Urinary bladder (tissue), 4 donors: ENCODE results near the gene OR2S2. TPM values are rescaled to one million over a fixed set of nuclear protein-coding genes. Genes with fewer than 3 reads are reported as not detected.
A peak's percentile ranks its signal among the peaks of the same experiment; 100 is the strongest.
"Not testable (repeated sequence)": the region's sequence is repeated elsewhere in the genome, so short reads cannot be mapped to it uniquely, and the experiment has no call there.

Experiments
- DNase-seq: peaks from one replicate; pipeline ENCODE4 v3.0.0-alpha.2; 2015; ENCODE audit errors: extremely low spot score
- H3K27ac ChIP-seq: one replicate; pipeline ENCODE4 v1.5.1; 2013; ENCODE audit warnings: low read depth, mild to moderate bottlenecking, moderate library complexity
- H3K36me3 ChIP-seq: one replicate; pipeline ENCODE4 v1.6.1; 2013; ENCODE audit warnings: mild to moderate bottlenecking, moderate library complexity; ENCODE audit not compliant: insufficient read depth
- H3K4me1 ChIP-seq: one replicate; pipeline ENCODE4 v1.6.1; 2013; ENCODE audit warnings: mild to moderate bottlenecking, moderate library complexity; ENCODE audit not compliant: insufficient read depth
- H3K4me3 ChIP-seq: one replicate; pipeline ENCODE4 v1.5.1; 2013; ENCODE audit warnings: low read depth, low read length
- WGBS: extraction: QIAGEN DNeasy Blood & Tissue Kit; methylation state at CpG from one replicate; pipeline ENCODE4 v1.1.7; 2013; 5-methylcytosine and 5-hydroxymethylcytosine counted together
- polyA plus RNA-seq: library from polyadenylated mRNA; stranded (reverse); fragments of 200-250 nt; gene quantifications from one replicate; pipeline ENCODE4 v1.2.3, GENCODE V29; 2013
- total RNA-seq: library from RNA; depleted of rRNA; stranded (reverse); fragments of >200 nt; gene quantifications from one replicate; pipeline ENCODE4 v1.2.3, GENCODE V29; 2014
- donor health status: healthy with polysubstance abuse.
- donor health status: healthy.

The OR2S2 gene
- total and polyA plus RNA-seq, 2 donors: not detected

GRCh38 chr9:35917261-35917660 is 40.7 kb downstream of the OR2S2 start:
- H3K36me3 ChIP-seq: no peaks in the 10 kb centered on the region
- H3K27ac ChIP-seq: no peak overlapping the region
- no peak overlapping the region for H3K4me3 ChIP-seq
- DNase-seq: no peak
- 83% methylated on average over 4 of the region's 4 CpGs for WGBS
- H3K4me1 ChIP-seq: no peaks in the 10 kb centered on the region

GRCh38 chr9:35915681-35916294 is 42.2 kb downstream of the OR2S2 start:
- 85% methylated on average over 16 of the region's 16 CpGs for WGBS
- Histone ChIP-seq H3K36me3 (no peaks in the 10 kb centered on the region), H3K27ac (no peak overlapping the region), H3K4me1 (no peaks in the 10 kb centered on the region), H3K4me3 (no peak overlapping the region)
- DNase-seq: no peak

- no peak overlapping the region for H3K27ac ChIP-seq
- peak; percentile 46 for DNase-seq
- WGBS: 37% methylated on average over 9 of the region's 9 CpGs
Measured at GRCh38 chr9:35914301-35914807, 43.6 kb downstream of the OR2S2 start.

DNA sequence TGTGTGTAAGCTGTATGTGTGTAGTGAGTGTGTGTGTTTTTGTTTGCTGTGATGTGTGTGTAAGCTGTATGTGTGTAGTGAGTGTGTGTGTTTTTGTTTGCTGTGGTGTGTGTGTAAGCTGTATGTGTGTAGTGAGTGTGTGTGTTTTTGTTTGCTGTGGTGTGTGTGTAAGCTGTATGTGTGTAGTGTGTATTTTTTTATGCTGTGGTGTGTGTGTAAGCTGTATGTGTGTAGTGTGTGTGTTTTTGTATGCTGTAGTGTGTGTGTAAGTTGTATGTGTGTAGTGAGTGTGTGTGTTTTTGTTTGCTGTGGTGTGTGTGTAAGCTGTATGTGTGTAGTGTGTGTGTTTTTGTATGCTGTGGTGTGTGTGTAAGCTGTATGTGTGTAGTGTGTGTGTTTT is 44.5 kb downstream of the OR2S2 start:
- DNase-seq, H3K4me3 ChIP-seq, H3K27ac ChIP-seq, H3K4me1 ChIP-seq, H3K36me3 ChIP-seq: not testable (repeated sequence)

More at GRCh38 chr9:35914301-35914807, 43.6 kb downstream of the OR2S2 start:
- H3K4me1 ChIP-seq: peaks cover under 1% of the 10 kb centered on the region
- H3K36me3 ChIP-seq: no peaks in the 10 kb centered on the region
- H3K4me3 ChIP-seq: no peak overlapping the region

- DNase-seq: no peak
- H3K4me1 ChIP-seq: peaks cover 3% of the 10 kb centered on the region
- H3K4me3 ChIP-seq: no peak overlapping the region
- H3K36me3 ChIP-seq: no peaks in the 10 kb centered on the region
- WGBS: 79% methylated on average over 10 of the region's 10 CpGs
- no peak overlapping the region for H3K27ac ChIP-seq
Measured at GRCh38 chr9:35912791-35913400, 45.1 kb downstream of the OR2S2 start.

DNA sequence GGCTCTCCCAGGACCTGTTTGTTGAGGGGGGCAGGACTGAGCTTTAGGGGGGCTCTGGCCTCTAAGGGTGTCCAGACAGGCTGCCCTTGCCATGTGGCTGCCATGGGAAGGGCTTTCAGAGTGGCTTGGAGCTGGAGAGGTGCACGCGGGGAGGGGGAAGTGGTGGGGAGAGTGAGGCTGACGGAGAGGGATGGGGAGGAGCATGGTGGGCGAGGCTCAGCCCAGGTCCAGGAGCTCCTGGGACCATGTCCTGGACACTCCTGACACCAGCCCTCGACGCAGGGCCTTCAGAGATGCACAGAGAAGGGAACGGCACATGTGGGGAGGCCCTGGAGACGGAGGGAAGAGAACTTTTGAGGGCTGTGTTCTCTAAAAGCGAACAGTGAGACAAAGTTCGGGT is 46.3 kb downstream of the OR2S2 start:
- WGBS: 82% methylated on average over 10 of the region's 10 CpGs
- no peak overlapping the region for H3K4me3 ChIP-seq
- DNase-seq: no peak
- H3K27ac ChIP-seq: no peak overlapping the region
- H3K4me1 ChIP-seq: peaks cover 3% of the 10 kb centered on the region
- H3K36me3 ChIP-seq: no peaks in the 10 kb centered on the region

DNA sequence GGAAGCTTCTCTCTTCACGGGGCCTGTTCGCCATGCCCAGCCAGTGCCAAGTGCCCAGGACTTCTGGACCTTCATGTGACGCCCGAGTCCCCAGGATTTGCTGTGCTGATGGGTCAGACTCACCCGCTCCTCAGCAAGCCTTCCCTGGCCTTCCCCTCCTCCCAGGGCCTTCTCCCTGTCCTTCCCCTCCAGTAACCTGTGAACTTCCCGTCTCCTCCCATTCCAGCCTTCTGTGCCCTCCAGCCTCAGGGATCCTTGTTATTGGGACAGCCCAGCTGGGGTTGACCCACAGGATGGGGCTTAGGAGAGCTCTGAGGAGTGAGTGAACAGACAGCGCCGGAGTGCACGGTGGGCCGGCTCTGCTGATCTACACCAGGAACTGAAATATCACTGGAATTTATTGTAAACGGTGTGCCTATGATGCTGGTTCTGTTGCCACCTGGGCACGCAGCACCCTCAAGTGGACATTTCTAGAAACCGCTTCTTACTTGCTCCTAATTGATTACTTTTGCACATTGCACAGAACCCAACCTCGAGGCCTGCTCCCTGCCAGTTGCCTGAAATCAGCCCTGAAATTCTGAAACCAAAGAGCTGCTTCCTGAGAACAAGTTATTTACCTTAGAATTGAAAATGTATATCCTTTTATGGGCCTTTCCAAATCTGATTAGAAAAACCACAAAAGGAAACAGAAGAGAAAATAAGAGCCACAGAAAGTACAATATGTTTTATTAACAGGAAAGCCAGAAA is 47.2 kb downstream of the OR2S2 start:
- H3K27ac ChIP-seq: peak overlapping the region; percentile 33
- H3K36me3 ChIP-seq: no peaks in the 10 kb centered on the region
- H3K4me1 ChIP-seq: peaks cover 3% of the 10 kb centered on the region
- H3K4me3 ChIP-seq: no peak overlapping the region
- no peak for DNase-seq
- 65% methylated on average over 14 of the region's 14 CpGs for WGBS

- no peak for DNase-seq
- Histone ChIP-seq H3K36me3 (no peaks in the 10 kb centered on the region), H3K27ac (peak overlapping the region; percentile 40), H3K4me3 (no peak overlapping the region), H3K4me1 (peaks cover 3% of the 10 kb centered on the region)
- WGBS: 92% methylated on average over 34 of the region's 34 CpGs
Measured at GRCh38 chr9:35909687-35910612, 48.0 kb downstream of the OR2S2 start.

DNA sequence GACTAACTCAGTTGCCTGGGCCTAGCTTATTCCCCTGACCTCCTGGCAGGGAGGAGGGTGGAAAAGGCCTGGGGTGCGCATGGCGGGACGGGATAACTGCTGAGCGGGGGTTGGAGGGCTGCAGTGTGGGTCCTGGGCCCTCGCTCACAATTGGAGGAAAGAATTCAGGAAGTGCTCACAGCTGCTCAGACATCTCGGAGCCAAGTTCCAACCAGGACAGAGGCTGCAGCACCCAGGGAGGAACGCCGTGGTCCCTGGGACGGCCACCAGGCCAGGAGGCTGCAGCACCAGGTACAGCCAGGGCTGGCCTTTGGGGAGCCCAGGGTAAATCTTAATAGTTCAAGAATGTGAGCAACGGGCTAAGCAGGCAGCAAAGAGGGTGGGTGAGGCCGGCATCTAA is 48.7 kb downstream of the OR2S2 start, which contains the start of gene SPAAR:
TSS of gene SPAAR (plus strand) at position 217 of the 400 bp plus-strand sequence. CDS start 974 bp downstream, outside the sequence.
- peak within 1 kb of the TSS; percentile 88 for H3K27ac ChIP-seq
- peaks cover 3% of the 10 kb centered on the region for H3K4me1 ChIP-seq
- no peak within 1 kb of the TSS for H3K4me3 ChIP-seq
- no peaks in the 10 kb centered on the region for H3K36me3 ChIP-seq
- DNase-seq: no peak
- WGBS: 76% methylated on average over 11 of the region's 11 CpGs

DNA sequence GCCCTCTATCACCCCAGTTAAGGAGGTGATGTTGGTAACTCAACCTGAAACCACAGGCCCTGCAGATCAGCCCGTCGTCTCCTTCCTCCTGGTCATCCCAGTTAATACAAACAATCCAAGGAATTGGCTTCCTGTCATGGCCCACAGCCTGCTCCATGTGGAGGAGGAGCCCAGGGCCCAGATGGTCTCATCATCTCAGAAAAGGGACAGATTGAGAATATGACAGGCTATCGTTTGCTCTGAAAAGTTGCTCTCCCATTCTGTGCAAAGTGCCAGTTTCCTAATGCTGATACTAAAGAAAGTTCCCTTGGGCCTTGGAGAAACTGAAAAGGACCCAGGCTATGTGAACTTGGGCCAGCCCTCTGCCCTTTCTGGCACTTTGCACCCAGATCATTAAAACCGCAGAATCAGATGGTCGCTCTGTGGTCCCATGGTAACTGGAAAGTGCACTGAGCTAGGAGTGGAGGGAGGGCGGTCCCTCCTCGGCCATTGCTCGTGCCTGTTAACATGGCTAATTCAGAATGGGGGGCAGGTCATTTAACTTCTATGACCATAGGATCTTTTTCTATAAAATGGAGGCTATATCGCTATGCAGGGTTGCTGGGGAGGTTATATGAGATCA is 49.3 kb downstream of the OR2S2 start:
- DNase-seq: no peak
- no peak overlapping the region for H3K4me3 ChIP-seq
- peaks cover 3% of the 10 kb centered on the region for H3K4me1 ChIP-seq
- 44% methylated on average over 9 of the region's 9 CpGs for WGBS
- peak overlapping the region; percentile 88 for H3K27ac ChIP-seq
- H3K36me3 ChIP-seq: no peaks in the 10 kb centered on the region

DNA sequence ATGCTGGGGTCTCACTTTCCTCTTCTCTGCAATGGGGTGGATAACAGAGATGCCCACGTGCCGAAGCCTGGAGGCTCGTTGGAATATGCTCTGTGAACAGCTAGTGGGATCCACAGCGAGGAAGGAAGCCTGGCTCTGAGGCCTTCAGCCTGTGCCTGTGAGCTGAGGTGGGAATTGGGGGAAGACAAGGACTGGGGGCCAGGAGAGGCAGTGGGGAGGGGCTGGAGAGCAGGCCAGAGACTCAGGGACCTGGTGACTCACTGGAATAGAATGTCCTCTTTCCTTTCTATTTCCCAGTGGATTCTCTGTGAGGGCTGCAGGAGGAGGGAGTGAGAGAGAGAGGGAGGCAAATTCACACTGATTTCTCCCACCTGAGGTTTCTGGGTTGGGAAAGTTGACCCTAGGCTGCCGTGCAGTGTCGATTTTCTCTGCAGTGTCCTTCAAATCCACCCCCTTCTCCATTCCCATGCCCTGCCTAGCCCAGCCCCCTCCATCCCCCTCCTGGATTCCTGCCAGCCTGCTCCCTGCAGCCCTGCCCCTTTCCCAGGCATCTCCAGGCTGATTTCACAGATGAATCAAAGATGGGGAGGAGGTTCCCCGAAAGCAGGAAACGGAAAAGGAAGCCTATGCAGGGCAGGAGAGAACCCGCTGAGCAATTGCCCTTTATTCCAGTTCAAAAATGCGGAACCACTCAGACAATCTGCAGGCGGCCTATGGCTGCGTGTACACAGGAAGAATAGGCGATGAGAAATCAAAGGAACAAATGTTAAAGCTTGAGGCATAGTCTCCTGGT is 50.0 kb downstream of the OR2S2 start:
- peak; percentile 64 for DNase-seq
- Histone ChIP-seq H3K4me3 (no peak overlapping the region), H3K36me3 (no peaks in the 10 kb centered on the region), H3K4me1 (peaks cover 3% of the 10 kb centered on the region), H3K27ac (peak overlapping the region; percentile 88)
- WGBS: 25% methylated on average over 13 of the region's 13 CpGs
